Vagina (tissue), 2 donors: ENCODE data around the gene NXF3. TPM values are rescaled to one million over a fixed set of nuclear protein-coding genes. Genes with fewer than 3 reads are reported as not detected.

Experiments
- DNase-seq, 2 donors: peaks; one replicate each; pipeline ENCODE4 v3.0.0-alpha.2; 2017; ENCODE audit errors: extremely low spot score in 2 of 2
- H3K27ac ChIP-seq: fragments of 200-600 bp; sonication (generic); one replicate; pipeline ENCODE4 v1.5.1; 2019
- H3K27me3 ChIP-seq: fragments of 200-600 bp; sonication (generic); one replicate; pipeline ENCODE4 v1.5.1; 2019
- H3K36me3 ChIP-seq, 2 donors: fragments of 200-600 bp; sonication (generic); one replicate each; pipeline ENCODE4 v1.5.1; 2017 to 2019
- H3K4me1 ChIP-seq: fragments of 200-600 bp; sonication (generic); one replicate; pipeline ENCODE4 v1.5.1; 2019
- H3K4me3 ChIP-seq, 2 donors: fragments of 200-600 bp; sonication (generic); 1 replicate in 1 of 2; 2 replicates in 1 of 2; pipeline ENCODE4 v1.5.1; 2016 to 2019
- H3K9me3 ChIP-seq: fragments of 200-600 bp; sonication (generic); one replicate; pipeline ENCODE4 v1.5.1; 2019
- CTCF ChIP-seq, 3 experiments: fragments of 450-650 bp in 2 of 3; fragments of 200-600 bp in 1 of 3; sonication (generic) in 1 of 3; IDR thresholded peaks; one replicate each; pipeline ENCODE4 v1.5.1; 2017 to 2019; ENCODE audit warnings: antibody characterized with exemption in 3 of 3, mild to moderate bottlenecking in 2 of 3, moderate library complexity in 2 of 3
- POLR2A ChIP-seq, 2 donors: fragments of 450-650 bp; IDR thresholded peaks; one replicate each; pipeline ENCODE4 v1.6.1; 2017; ENCODE audit warnings: antibody characterized with exemption in 2 of 2, mild to moderate bottlenecking in 2 of 2, moderate library complexity in 2 of 2
- POLR2AphosphoS5 ChIP-seq, 2 donors: sonication (generic); formaldehyde crosslinking; IDR thresholded peaks; one replicate each; pipeline ENCODE4 v1.9.0; 2017; ENCODE audit warnings: antibody characterized with exemption in 2 of 2, mild to moderate bottlenecking in 2 of 2, low read depth in 1 of 2; ENCODE audit not compliant: insufficient read depth in 1 of 2
- intact Hi-C: fragments of 100-400 bp; cut with DNase I; formaldehyde crosslinking; loops from one replicate; pipeline ENCODE4 v1.15.1; 2023
- total RNA-seq: library from RNA; depleted of rRNA; stranded (reverse); fragments of >200 nt; gene quantifications from one replicate; pipeline ENCODE4 v1.2.3, GENCODE V29; 2016

The NXF3 gene
- total RNA-seq, 1 donor from 2014 or later: not detected

- no peaks in the 10 kb centered on the region for H3K9me3 ChIP-seq
- no peak for DNase-seq
- intact Hi-C loops: no loop called here
- no peaks in the 10 kb centered on the region for H3K36me3 ChIP-seq
- H3K4me1 ChIP-seq: no peaks in the 10 kb centered on the region
- no peak for TF ChIP-seq POLR2A (IDR thresholded peaks at IDR 0.05)
- no peak for TF ChIP-seq POLR2AphosphoS5 (IDR thresholded peaks at IDR 0.05; ENCODE audit: insufficient read depth in 1 of 2, low read depth in 1 of 2)
- no peak for TF ChIP-seq CTCF (IDR thresholded peaks at IDR 0.05)
- no peaks in the 10 kb centered on the region for H3K27me3 ChIP-seq
- no peak overlapping the region for H3K27ac ChIP-seq
- no peak overlapping the region for H3K4me3 ChIP-seq
These were observed 19.5 kb downstream of the NXF3 start for GRCh38 chrX:103073467-103073866.

- Histone ChIP-seq H3K9me3 (no peaks in the 10 kb centered on the region), H3K36me3 (no peaks in the 10 kb centered on the region), H3K27ac (no peak overlapping the region), H3K27me3 (no peaks in the 10 kb centered on the region), H3K4me1 (no peaks in the 10 kb centered on the region), H3K4me3 (no peak overlapping the region)
- intact Hi-C loops: no loop called here
- TF ChIP-seq POLR2AphosphoS5 (IDR thresholded peaks at IDR 0.05; ENCODE audit: insufficient read depth in 1 of 2, low read depth in 1 of 2) (no peak), CTCF (IDR thresholded peaks at IDR 0.05) (no peak), POLR2A (IDR thresholded peaks at IDR 0.05) (no peak)
- DNase-seq: no peak
These were observed 26.3 kb downstream of the NXF3 start for GRCh38 chrX:103066606-103067005.

- Histone ChIP-seq H3K4me3 (peak within 1 kb of the TSS; percentile 11 to 19), H3K4me1 (no peaks in the 10 kb centered on the region), H3K27ac (no peak within 1 kb of the TSS), H3K9me3 (no peaks in the 10 kb centered on the region), H3K27me3 (no peaks in the 10 kb centered on the region), H3K36me3 (no peaks in the 10 kb centered on the region)
- TF ChIP-seq POLR2A (IDR thresholded peaks at IDR 0.05) (no peak), POLR2AphosphoS5 (IDR thresholded peaks at IDR 0.05; ENCODE audit: insufficient read depth in 1 of 2, low read depth in 1 of 2) (no peak), CTCF (IDR thresholded peaks at IDR 0.05) (no peak)
- intact Hi-C loops: no loop called here
- no peak for DNase-seq
These were observed 29.0 kb downstream of the NXF3 start, which contains the start of gene BEX1 for GRCh38 chrX:103063918-103064434. BEX1 (minus strand) TSS chrX:103064171; CDS start chrX:103063274, 897 bp downstream.

GRCh38 chrX:103063191-103063845 lies 29.6 kb downstream of the NXF3 start:
- Histone ChIP-seq H3K36me3 (no peaks in the 10 kb centered on the region), H3K9me3 (no peaks in the 10 kb centered on the region), H3K4me1 (no peaks in the 10 kb centered on the region), H3K4me3 (peak overlapping the region; percentile 11 to 19), H3K27me3 (no peaks in the 10 kb centered on the region), H3K27ac (no peak overlapping the region)
- no peak for TF ChIP-seq POLR2A (IDR thresholded peaks at IDR 0.05)
- TF ChIP-seq POLR2AphosphoS5 (IDR thresholded peaks at IDR 0.05; ENCODE audit: insufficient read depth in 1 of 2, low read depth in 1 of 2): no peak
- TF ChIP-seq CTCF (IDR thresholded peaks at IDR 0.05): no peak
- no peak for DNase-seq
- intact Hi-C loops: no loop called here

- intact Hi-C loops: no loop called here
- no peak overlapping the region for H3K27ac ChIP-seq
- no peak for TF ChIP-seq POLR2A (IDR thresholded peaks at IDR 0.05)
- no peak for TF ChIP-seq POLR2AphosphoS5 (IDR thresholded peaks at IDR 0.05; ENCODE audit: insufficient read depth in 1 of 2, low read depth in 1 of 2)
- TF ChIP-seq CTCF (IDR thresholded peaks at IDR 0.05): no peak
- no peaks in the 10 kb centered on the region for H3K9me3 ChIP-seq
- no peaks in the 10 kb centered on the region for H3K36me3 ChIP-seq
- no peak overlapping the region for H3K4me3 ChIP-seq
- H3K27me3 ChIP-seq: no peaks in the 10 kb centered on the region
- no peak for DNase-seq
- no peaks in the 10 kb centered on the region for H3K4me1 ChIP-seq
These were observed 31.5 kb downstream of the NXF3 start for GRCh38 chrX:103061486-103061885.
